GM18870 (cell line): ENCODE data around the gene ESF1.

ENCODE experiments used
- ATAC-seq: cut with Tn5 transposase; IDR thresholded peaks from one replicate; pipeline ENCODE4 v1.9.1; 2021; ENCODE audit warnings: moderate library complexity; ENCODE audit not compliant: unreplicated experiment

Gene ESF1

DNA sequence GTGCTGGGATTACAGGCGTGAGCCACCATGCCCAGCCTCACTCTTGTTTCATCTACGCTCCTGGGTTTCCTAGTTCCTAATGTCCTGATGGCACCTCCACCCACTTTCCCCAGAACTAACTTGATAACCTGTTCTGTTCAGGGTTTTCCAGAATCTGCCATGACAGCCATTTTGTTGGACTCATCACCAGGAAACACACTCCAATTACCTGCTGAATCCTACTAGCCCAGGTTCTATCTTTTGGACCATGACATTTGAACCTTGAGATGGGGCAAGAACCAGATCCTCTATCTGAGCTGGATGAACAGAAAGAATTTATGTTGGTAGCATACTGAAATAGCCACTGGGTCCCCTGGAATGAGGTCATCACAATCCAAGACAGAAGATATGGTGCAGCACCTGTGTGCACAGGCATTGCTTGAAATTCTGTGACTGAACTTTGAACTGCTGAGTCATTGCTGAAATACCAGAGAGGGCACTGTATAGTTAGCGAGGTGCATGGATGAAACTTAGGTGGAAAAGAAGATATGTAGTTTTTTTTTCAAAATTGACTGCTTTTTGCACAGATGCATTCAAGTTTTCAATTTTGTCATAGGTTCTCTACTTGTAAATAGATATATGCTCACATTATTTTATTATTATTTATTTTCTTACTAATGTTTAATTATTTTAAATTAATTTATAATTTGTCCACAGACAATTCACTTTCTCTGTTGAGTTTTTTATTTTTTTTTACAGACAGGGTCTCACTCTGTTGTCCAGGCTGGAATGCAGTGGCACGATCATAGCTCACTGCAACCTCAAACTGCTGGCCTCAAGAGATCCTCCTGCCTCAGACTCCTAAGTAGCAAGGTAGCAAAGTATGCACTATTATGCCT lies 103.2 kb downstream of the ESF1 start:
- ATAC-seq = peak; percentile 96

DNA sequence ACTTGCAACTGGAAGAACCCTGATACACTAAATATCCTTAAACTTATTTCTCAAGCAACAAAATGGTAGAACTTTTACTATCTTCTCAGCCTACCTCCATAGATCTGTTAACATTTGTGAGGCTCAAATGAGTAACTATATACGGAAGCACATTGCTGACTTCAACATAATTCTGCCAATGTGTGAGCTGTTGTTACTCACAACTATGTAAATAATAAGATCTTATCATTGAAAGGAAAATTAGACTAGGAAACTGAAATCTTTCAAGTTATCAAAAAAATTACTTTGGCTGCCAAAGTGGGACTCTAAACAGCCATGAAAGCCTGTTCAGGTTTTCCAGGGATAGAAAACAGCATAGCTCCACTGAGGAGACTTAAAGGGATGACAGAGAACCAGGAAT lies 105.8 kb downstream of the ESF1 start:
- no peak for ATAC-seq

DNA sequence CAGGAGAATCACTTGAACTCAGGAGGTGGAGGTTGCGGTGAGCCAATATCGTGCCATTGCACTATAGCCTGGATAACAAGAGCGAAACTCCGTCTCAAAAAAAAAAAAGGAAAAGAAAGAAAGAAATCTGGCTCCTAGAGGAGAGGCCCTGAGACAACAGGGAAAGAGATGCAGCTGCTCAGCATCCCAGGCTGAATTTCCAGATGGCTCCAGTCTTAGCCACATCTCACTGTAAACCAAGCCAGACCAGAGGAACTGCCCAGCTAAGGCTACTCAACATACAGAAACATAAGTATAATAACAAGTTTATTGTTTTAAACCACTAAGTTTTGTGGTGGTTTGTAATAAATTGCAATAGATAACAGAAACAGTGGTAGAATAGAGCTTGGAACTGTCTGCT lies 107.5 kb downstream of the ESF1 start:
- no peak for ATAC-seq

DNA sequence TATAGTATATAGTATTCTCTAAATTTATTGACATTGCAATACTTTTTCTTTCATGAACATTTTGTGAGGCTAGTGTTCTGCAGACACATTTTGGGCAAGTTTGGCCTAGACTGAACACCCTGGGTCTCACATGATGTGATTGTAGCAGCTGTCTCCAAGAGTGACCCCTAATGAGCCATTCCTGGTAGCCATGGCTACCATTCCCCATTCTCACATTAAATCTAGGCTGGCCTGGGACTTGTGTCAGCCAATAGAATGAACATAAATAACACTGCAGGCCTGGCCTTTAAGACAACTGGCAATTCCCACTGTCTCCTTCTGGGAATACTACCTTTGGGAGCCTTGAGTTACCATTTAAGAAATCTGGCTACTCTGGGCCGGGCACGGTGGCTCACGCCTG lies 108.0 kb downstream of the ESF1 start:
- no peak for ATAC-seq

DNA sequence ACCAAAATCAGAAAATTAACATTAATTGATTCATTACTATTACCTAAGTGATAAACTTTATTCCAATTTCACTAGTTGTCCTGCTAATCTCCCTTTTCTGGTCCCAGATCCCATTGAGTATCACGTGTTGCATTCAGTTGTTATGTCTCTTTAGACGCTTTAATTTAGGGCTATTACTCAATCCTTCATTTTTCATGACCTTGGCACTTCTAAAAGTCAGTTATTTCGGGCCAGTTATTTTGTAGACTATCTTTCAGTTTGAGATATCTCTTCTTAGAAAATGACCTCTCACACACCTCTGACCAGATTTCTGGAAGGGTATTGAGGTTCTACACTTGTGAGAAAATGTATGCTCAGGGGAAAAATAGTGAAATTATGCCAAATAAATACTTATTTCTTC lies 112.0 kb downstream of the ESF1 start:
- ATAC-seq = no peak

DNA sequence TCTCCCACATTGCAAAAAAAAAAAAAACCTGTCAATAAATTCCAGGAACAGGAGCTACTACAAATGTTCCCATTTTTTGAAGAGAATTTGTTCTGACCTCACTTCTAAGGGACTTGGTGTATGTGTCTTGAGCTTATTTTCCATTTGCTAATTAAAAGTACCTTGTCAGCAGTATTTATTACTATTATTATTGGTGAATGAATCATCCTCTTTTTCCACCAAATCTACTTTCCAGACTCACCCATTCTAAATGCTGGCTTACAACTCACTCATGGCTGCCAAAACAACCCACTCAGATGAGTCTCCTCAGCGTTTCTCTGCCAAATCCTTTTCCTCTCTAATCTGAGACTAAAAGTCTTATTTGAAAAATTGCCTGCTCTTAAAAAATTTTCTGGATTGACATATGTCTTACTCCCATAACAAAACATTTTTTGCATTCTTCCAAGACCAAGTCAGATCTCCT lies 112.8 kb downstream of the ESF1 start:
- no peak for ATAC-seq

DNA sequence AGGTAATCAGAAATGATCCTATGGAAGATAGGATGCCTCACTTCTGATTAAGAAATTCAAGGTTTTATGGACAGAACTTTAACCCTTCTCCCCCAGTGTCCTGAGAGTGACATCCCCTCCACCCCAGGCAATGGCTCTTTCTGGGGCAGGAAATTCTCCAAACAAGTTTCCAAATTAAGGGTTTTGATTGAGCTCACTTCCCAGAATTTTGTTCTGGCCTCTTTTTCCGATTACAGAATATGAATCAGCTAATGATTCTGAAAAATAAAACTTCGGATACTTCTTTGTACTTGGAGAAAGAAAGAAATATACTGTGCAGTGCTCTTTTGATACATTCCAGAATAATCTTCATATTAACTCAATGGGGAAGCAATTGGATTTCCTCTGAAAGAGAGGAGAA lies 113.2 kb downstream of the ESF1 start:
- ATAC-seq = no peak

DNA sequence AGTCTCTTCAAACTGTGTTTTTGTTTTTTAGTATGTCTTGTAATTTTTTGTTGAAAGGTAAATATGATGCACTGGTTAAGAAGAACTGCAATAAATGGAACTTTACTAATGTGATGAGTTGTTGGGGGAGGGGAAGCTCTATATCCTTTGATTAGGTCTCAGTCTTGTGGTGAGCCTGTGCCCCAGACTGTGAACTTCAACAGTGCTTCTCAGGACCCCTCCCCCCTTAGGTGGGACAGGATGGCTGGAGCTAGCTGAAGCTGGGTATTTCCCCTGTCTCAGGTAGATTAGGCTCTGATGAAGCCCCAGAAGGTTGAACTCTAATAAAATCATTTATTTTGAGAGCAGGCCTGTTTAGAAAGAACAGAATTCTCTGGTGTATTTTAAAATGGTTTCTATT lies 114.6 kb downstream of the ESF1 start:
- ATAC-seq = no peak

DNA sequence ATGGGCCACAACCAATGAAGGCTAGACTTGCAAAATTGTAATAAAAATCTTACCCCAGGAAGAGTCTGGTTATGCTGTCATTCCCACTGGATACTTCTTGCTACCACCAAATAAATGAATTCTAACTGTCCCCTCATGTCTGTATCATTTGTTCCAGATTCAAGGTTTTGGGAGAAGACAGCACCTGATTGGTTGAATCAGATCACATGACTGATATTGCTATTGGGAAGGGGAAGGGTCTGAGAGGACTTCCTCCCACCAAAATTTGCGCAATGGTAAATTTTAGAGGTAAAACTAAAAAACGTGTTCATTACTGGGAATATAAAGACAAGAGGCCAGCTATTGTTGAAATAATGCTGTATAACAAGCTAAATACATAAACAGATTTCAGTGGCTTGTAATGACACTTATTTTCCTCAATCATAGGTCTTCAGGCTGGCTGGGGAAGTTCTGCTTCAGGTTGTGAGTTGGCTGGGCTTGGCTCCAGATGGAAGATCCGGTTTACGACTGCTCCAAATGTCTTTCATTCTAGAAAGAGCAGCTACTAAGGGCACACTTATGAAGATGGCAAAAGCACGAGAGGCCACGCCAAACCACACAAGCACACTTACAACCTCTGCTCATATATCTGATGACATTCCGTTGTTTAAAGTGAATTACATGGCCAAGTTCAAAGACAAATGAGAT lies 118.9 kb downstream of the ESF1 start:
- no peak for ATAC-seq
